Stimulated activated CD4-positive, alpha-beta T cell treated with anti-CD3 and anti-CD28 coated beads, Interleukin-1b, Interleukin-23, amount 100 ng/mL, for 24 hours (primary cell): ENCODE measurements around the gene EEF2.
"Not testable (repeated sequence)": the region's sequence is repeated elsewhere in the genome, so short reads cannot be mapped to it uniquely, and the experiment has no call there.

ENCODE experiments used
- DNase-seq, 4 experiments: peaks; one replicate each; pipeline ENCODE4 v3.0.0-alpha.2; 2020; ENCODE audit warnings: low read depth in 4 of 4, low spot score in 1 of 4

EEF2 gene

DNA sequence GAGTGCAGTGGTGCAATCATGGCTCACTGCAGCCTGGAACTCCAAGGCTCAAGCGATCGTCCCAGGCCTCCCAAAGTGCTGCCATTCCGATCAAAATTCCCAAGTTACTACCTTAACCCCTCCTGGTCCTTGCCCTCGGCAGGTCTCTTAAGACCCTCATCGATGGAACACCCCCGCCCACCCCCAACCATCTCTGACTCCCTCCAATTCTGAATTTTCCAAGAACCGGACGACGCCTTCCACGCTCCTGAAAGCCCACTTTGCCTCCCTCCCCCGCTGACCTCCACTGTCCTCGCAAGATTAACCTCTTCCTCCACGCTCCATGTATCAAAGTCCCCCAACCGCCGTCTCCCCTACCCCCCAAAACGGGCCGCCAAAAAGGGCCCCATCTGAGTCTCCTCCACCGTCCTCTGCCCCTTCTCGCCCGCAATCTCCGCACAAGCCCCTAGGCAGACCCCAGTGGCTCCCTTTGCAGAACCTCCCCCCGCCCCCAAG, 14.9 kb downstream of the EEF2 start:
- no peak for DNase-seq

DNA sequence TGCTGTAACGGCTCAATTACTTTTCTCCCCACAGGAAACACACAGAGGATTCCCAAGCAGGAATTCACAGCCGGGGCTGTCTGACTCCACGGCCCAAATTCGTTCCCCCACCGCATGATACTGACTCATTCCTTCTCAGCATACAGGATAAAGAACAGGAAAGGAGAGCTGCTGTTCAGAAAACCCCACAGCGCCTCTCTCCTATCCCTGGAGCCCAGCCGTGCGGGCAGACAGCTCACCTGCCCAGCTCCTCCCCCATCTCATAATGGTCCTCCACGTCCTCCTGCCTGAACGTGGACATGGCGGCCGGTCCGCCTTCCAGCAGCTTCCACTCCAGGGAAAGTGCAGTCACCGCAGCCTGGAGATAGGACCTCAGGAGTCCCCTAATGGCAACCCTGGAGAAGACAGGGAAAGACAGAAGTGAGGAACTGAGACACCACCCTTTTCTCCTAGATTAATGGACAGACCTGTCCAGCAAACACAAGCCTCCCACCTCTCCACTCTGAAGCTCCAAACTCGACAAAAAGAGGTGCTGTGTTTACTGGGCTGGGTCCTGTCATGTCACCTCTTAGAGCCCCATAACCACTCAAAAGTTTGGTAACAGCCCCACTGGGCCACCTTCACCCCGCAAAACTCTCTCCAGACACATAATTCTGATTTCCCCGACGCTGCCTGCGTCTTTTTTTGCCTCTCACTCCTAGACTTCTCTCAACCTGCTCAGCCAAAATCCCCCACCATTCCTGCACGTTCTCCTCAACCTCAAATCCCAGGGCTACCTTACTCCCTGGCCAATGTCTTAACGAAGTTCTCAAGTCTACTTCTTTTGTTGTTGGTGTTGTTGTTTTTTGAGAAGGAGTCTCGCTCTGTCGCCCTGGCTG, 15.6 kb downstream of the EEF2 start:
- no peak for DNase-seq

GRCh38 chr19:3968556-3969434, 16.5 kb downstream of the EEF2 start:
- DNase-seq = no peak

GRCh38 chr19:3967983-3968382, 17.3 kb downstream of the EEF2 start:
- not testable (repeated sequence) for DNase-seq

DNA sequence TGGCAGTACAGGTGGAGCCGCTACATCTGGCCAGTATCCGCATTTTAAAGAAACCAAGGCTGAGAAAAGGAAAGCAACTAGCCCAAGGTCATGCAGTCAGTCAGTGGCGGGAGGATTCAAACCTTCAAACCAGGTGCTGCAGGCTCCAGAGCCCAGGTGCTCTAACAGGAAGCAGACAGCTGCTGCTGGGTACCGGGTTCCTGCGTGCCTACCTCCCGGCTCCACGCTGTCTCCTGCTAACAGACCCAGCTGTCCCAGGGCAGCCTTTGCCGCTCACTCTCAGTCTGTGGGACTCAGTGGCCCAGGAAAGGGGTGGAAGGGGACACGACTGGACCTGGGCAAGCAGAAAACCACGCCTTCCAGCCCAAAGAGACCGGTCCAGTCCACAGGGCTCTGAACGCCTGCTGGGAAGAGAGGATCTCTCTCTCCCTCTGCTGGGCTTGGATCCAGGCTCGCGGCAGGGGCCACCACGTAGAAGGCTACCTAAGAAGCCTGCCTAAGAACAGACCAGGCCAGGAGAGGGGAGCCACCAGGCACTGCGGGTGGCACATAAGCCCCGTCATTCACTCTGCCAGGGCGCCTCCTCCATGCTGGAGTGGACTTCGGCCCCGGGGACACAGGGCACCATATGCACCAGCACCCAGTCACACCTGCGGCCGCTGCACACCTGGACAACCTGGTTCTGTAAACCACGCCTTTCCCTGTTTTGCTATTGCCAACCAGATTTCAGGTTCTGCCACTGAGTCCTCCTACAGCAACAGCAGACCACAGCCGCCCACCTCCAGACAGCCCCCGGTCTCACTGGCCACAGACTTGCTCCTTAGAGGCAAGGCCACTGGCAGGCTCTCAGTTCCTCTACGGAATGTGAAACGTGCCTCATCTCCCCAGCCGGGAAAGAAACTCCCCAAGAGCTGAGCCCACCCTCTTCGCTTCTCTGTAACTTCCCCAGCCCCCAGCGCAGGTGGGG, 18.9 kb downstream of the EEF2 start:
- no peak for DNase-seq

- no peak for DNase-seq
These were observed 20.7 kb downstream of the EEF2 start for GRCh38 chr19:3964256-3965194.

GRCh38 chr19:3963458-3964255, 21.6 kb downstream of the EEF2 start:
- DNase-seq = no peak

- DNase-seq = no peak
These were observed 24.3 kb downstream of the EEF2 start for GRCh38 chr19:3961007-3961406.

- DNase-seq = no peak
These were observed 25.5 kb downstream of the EEF2 start for GRCh38 chr19:3959766-3960131.

DNA sequence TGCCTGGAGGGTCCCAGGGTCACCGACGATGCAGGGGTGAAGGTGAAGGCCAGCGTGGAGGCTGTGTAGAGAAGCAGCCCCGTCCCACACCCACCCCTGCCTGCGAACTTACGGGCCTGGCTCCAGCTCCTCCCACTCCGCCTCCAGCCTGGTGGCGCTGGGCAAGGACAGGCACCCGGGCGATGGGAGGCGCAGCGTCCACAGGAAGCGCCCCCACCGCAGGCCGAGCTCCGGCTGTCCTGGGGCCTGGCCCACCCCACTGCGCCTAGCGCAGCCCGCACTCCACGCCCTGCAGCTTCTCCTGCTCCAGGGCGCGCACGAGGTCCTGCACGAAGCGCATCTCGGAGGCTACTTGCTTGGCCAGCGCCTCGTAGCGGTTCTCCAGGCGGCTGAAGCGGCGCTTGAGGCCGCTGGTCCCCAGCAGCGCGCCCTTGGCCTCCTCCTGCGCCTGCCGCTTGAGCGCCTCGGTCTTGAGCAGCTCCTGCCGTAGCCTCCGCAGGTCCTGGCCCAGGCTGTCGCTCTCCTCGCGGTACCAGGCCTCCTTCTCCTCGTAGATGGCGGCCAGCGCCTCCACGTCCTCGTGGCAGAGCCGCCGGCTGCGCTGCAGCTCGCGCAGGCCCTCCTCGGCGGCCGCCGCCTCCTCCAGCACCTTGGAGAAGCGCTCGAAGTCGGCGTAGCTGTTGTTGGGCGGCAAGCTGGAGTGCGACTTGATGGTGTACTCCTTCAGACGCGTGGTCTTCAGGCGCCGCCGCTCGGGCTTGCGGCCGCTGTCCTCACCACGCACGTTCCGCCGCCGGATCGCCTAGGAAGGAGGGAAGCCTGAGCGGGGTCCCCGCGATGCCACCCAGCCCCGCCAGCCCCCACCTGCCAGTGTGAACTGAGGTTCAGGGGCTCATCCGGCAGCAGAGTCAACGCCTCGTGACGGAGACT, 26.2 kb downstream of the EEF2 start:
- DNase-seq = no peak

DNA sequence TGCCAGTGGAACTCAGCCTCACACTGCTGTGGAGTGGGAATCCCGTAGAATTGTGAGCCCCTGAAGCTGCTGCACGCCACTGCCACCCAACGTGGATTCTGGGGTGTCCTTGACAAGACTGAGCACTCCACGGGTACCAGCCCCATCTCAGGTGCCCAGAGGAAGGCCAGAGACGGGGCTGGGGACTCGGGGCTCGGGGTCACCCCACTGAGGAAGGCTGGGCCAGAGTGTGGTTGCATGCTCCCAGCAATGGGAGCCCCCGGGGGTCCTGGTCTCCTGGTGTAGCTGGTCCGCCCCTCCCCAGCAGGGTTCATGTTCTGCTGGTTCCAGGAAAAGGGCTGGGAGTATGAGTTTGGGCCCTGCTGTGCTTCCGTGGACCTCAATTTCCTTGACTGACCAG, 29.6 kb downstream of the EEF2 start:
- DNase-seq = no peak

GRCh38 chr19:3955276-3955675, 30.0 kb downstream of the EEF2 start:
- not testable (repeated sequence) for DNase-seq

DNA sequence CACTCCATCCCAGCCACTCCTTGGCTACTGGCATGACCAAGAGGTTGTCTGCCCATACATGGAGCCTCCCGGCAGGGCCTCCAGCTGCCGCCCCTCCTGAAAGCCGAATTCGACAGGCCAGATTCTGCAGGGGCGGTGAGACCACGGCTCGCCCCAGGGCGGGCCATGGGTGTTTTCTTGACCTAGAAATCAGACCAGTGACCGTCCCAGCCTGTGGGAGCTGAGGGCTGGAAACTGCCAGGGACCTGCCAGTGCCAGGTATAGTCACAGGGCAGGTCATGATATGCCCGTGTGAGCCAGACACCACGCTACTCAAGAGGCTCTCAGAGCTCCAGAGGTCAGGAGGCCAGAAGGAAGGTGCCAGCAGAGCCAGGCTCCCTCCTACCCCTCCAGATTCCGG, 31.2 kb downstream of the EEF2 start:
- DNase-seq = no peak

DNA sequence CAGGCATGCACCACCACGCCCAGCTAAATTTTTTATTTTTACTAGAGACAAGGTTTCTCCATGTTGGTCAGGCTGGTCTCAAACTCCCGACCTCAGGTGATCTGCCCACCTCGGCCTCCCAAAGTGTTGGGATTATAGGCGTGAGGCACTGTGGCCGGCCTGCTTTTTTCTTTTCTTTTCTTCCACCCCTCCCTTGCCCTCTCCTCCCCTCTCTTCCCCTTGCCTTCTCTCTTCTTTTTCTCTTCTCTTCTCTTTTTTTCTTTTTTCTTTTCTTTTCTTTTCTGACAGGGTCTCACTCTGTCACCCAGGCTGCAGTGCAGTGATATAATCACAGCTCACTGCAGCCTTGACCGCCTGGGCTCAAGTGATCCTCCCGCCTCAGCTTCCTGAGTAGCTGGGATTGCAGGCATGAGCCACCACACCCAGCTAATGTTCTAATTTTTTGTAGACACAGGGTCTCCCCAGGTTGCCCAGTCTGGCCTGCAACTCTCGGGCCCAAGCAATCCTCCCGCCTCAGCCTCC, 32.4 kb downstream of the EEF2 start:
- not testable (repeated sequence) for DNase-seq

- DNase-seq = no peak
These were observed 34.1 kb downstream of the EEF2 start for GRCh38 chr19:3950871-3951861.
